Measurements from ENCODE around the gene FERMT2.

Gene FERMT2

DNA sequence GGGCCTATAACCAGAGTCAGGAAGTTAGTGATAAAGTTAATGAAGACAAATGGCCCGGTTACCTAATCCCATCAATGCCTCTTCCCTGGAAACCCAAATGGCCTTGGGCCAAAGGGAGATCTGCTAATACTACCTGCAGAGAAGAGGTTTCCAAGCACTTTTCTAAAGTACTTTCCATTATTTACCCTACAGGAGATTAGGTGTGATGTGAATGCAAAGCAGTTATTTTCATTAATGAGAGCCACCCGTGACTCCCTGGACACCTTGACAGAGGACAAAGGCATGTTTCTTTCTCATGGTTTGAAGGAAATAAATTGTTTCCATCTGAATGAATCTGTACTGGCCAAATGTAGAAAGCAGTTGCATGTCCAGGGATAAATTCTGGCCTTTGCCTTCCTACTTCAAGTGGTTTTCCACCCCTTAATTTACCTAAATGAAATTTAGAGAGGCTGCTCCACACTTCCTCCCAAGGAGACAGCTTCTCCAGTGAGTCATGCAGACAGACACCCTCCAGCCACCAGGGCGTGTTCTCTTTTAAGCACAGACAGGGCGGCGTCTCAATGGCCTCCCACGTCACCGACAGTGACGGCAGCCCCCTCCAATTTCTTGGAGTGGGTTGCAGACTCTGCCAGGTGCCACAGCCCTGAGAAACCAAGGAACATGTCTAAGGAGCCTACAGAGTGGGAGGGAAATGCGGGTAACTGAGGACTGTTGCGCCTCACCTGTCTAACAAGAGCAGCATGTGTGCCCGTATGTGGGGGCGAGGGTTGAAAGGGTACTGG lies 115.5 kb downstream of the FERMT2 start:
- TF ChIP-seq, protein P1, sequence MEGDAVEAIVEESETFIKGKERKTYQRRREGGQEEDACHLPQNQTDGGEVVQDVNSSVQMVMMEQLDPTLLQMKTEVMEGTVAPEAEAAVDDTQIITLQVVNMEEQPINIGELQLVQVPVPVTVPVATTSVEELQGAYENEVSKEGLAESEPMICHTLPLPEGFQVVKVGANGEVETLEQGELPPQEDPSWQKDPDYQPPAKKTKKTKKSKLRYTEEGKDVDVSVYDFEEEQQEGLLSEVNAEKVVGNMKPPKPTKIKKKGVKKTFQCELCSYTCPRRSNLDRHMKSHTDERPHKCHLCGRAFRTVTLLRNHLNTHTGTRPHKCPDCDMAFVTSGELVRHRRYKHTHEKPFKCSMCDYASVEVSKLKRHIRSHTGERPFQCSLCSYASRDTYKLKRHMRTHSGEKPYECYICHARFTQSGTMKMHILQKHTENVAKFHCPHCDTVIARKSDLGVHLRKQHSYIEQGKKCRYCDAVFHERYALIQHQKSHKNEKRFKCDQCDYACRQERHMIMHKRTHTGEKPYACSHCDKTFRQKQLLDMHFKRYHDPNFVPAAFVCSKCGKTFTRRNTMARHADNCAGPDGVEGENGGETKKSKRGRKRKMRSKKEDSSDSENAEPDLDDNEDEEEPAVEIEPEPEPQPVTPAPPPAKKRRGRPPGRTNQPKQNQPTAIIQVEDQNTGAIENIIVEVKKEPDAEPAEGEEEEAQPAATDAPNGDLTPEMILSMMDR (conservative IDR thresholded peaks at IDR 0.05; ENCODE audit: low read depth, low read length), result no peak
- H3K4me3 ChIP-seq (ENCODE audit: low read length), result no peak overlapping the region
- no peak for DNase-seq (ENCODE audit: low read depth)

DNA sequence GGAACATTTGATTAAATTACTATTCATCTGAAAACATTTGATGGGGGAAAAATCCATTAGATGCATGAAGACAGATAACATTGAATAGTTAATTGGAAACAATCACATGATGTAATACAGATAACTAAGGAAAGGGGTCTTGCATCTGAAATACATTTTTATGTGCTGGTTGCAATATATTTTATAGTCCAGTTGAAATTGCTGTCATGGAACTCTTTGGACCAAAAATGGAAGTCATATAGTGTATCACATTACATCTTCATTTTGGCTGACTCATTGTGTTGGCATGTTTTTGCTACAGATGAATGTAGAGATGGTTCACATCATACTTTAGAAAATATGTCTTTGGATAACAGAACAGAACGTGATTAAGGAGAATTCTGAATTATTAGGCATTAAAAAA lies 116.4 kb downstream of the FERMT2 start:
- H3K4me3 ChIP-seq (ENCODE audit: low read length), result no peak overlapping the region
- TF ChIP-seq, protein P1 (conservative IDR thresholded peaks at IDR 0.05; ENCODE audit: low read depth, low read length), result no peak
- DNase-seq (ENCODE audit: low read depth), result no peak

DNA sequence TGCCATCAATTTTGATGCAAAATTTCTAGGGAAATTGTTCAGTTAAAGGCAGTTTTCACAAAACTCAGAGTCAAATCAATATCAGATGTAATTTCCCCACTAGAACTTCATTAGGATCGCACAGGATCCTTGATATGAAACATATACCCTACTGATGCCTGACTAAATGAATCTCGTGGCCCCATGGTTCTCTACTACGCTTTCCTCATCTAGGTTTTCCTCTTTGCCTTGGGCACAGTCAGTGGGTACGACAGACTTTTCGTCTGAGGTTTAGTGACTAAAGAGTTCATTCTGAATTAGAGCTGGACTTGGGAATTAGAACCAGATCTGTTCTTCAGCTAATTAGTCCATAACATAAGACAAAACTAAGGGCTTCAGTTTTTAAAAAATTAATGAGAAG lies 117.0 kb downstream of the FERMT2 start:
- no peak for DNase-seq (ENCODE audit: low read depth)
- TF ChIP-seq, protein P1 (conservative IDR thresholded peaks at IDR 0.05; ENCODE audit: low read depth, low read length), result no peak
- H3K4me3 ChIP-seq (ENCODE audit: low read length), result no peak overlapping the region

DNA sequence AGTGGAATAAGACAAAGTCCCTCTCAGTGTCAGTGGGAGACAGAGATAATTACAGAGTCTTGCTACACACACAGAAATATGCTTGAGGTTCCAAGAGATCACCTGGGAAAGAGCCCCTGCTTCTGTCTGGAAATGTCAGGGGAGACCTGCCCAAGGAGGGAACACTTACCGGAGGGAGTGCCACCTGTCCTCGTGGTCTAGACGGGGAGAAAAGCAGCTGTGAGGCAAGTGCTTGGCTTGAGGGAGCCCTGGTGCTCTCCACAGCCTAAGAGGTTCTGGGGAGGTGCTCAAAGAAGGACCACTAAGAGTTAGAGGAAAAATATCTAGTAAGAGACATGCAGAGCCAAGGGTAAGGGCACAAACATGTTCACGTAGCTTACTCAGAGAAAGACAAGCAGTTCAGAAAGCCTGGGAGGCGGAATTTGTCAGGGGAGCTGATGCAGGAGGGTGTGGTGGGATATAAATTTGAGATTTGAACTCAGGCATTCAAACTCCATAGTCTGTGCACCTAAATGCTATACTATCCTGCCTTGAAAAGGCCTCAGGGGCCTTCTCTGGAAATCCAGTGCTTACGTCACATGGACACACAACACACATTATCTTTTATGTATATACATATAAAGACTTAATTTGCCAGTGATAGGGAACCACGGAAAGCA lies 121.2 kb downstream of the FERMT2 start:
- no peak for DNase-seq (ENCODE audit: low read depth)
- no peak overlapping the region for H3K4me3 ChIP-seq (ENCODE audit: low read length)
- TF ChIP-seq, protein P1 (conservative IDR thresholded peaks at IDR 0.05; ENCODE audit: low read depth, low read length), result no peak

DNA sequence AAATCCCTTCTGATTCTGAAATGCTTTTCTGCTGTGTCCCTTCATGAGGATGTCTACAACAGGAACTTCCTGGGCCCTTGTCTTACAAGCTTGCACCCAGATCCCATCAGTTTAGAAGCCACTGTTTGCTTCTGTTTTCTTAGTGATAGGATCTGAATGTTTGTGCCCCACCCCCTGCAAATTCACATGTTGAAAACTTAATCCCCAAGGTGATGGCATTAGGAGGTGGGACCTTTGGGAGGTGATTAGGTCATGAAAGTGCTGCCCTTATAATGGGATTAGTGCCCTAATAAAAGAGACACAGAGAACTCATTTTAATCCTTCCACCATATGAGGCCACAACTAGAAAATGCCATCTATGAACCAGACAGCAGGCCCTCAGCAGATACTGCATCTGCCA lies 123.4 kb downstream of the FERMT2 start:
- no peak for DNase-seq (ENCODE audit: low read depth)
- H3K4me3 ChIP-seq (ENCODE audit: low read length), result no peak overlapping the region
- TF ChIP-seq, protein P1 (conservative IDR thresholded peaks at IDR 0.05; ENCODE audit: low read depth, low read length), result no peak

DNA sequence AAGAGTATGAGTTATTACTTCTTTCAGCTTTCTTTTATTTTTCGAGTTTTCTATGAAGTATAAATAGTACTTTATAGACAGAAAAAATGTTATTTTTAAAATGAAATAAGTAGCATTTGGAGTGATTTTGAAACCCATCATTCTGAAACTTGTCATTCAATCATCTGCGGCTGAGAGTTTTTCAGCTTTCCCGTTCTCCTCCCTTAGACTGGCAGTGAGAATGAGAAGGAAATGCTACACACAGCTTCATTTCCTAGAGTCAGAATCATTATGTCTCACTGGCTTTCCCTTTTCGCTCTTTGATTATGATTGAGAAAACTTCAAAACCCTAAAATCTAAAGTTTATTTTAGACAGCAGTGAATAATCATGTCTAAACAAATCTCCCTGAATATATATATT lies 125.8 kb downstream of the FERMT2 start:
- no peak overlapping the region for H3K4me3 ChIP-seq (ENCODE audit: low read length)
- TF ChIP-seq, protein P1 (conservative IDR thresholded peaks at IDR 0.05; ENCODE audit: low read depth, low read length), result no peak
- DNase-seq (ENCODE audit: low read depth), result no peak

DNA sequence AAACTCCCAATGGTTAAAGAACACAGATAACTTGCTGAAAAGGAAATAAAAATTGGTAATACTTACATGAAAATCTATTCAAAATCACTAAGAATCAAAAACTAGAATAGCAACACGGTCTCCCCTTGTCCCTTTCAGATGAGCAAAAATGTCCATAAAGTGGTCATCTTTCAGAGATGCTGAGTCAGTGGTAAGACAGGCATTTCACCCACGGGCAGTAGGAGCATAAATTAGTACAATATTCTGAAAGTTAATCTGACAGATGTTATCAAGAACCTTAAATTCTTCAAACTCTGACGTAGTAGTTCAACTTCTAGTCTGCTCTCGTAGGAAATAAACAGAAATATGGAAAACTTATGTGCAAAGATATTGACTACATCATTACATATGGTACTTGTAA lies 126.4 kb downstream of the FERMT2 start:
- DNase-seq (ENCODE audit: low read depth), result no peak
- H3K4me3 ChIP-seq (ENCODE audit: low read length), result no peak overlapping the region
- TF ChIP-seq, protein P1 (conservative IDR thresholded peaks at IDR 0.05; ENCODE audit: low read depth, low read length), result no peak

Data from retinal pigment epithelial cell (primary cell).